OCI-M1 (cell line): Measurements from ENCODE around the gene CA10.

ENCODE experiments used
- DNase-seq: peaks from one replicate; lab custom pipeline; 2025; lab: John Stamatoyannopoulos, UW

CA10 gene

DNA sequence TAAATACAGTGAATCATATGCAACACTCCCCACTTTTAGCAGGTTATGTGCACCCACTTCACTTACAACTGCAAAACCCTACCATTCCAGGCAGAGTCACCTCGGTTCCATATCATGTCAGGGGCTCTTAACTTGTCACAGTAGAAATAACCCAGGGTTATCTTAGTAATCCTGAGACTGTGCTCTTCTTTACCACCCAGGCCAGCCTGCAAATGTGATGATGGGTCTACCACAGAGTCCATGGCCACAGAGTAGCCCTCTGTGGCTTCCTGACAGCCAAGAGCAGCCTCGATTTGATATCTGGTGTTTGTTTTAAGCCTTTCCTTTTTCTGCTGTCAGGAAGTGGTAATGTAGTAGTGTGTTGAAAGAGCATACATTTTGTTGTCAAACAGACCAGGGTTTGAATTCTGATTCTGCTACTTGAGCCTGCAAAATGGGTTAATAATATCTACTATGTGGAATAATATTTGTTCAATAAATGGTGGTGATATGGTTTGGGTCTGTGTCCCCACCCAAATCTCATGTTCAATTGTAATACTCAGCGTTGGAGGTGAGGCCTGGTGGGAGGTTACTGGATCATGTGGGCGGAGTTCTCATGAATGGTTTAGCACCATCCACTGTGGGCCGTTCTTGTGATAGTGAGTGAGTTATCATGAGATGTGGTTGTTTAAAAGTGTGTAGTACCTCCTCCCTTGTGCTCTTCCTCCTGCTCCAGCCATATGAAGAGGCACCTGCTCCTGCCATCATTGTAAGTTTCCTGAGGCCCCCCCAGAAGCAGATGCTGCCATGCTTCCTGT lies 481.6 kb downstream of the CA10 start:
- no peak for DNase-seq

DNA sequence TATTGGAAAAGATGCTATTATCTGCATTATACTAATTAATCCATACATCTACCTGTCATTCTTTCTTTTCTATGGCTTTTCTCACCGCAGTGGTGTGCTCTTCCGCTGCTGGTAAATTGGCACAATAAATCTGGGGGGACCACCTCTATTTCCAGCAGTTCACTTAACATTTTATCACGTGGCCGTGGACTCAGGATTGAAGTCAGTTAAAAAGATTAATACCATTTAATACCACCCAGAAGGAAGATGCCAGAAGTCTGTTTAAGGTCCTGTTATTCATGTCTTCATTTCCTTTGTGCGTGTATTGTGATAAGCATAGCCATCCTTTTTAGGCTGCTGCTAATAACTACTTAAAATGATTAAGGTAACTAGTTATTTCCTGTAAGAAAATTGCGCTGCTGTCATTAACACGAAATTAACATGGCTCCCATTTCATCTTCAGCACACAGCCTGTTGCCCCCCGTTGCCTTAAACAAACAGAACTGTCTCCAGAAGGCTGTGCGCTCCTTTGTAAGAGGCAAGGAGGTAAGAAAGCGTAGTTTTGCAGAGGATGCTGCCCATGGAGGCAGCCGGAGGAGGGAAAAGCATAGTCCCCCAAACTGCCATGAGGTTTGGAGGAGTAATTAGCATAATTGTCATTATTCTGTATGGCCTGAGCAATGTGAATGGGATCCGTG lies 483.8 kb downstream of the CA10 start:
- no peak for DNase-seq

DNA sequence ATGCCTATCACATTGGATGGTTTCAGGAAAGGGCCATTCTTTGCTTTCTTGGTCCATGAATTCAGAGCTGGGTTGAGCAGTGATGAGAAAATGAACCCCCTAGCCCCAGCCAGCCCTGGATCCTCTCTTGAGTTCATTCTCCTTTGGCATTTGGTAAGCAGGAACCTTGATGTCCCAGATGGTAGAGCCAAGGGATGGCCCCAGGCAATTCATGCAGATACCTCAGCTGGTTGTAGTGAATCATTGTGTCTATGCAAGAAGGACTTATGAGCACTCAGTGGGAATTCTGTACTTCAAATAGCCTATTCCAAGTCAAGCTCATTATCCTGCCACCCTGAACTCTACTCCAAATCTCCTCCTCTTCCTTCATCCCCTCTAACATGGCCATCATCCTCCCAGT lies 485.4 kb downstream of the CA10 start:
- no peak for DNase-seq

DNA sequence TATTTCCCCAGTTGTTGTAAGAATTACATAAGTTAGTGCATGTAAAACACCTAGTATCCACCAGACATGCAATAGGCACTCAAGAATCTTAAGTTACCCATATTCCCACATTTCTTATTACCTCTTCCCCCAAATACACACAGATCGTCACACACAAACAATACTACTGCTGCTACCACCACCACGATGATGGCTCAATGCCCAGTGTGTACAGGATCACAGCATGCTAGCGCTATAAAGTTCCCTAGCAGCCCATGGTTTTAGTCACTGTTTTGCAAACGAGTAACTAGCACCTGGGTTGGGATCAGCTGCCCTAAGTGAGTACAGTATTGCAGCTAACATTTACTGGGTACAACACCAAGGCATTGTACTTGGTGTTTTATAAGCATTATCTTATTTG lies 486.4 kb downstream of the CA10 start:
- no peak for DNase-seq

DNA sequence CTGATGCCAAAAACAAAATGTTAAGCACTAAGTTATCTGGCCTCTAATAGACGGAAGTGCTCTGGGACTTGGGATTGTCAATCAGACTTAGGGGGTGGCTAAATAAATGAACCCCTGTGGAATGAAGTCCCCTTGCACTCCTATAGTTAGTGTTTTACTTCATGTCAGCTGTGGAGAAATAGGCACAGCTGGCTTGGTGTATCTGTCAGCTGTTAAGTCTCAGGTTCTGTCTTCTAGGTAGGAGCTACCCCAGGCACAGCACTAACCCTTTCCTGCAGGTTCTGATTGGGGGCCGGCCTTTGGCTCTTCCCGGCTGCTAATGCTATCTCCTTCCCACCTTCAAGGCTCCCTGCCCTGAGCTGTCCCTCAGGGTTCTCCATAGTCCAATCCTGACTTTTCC lies 487.6 kb downstream of the CA10 start:
- DNase-seq: no peak

DNA sequence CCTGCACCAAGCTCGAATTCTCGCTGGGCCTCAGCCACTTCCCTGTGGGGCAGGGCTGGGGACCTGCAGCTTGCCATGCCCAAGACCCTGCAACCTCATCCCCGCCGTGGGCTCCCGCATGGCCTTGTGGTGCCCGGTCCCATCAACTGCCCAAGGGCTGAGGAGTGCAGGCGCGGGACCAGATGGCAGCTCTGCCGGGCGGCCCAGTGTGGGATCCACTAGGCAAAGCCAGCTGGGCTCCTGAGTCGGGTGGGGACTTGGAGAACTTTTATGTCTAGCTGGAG lies 489.6 kb downstream of the CA10 start:
- DNase-seq: no peak

DNA sequence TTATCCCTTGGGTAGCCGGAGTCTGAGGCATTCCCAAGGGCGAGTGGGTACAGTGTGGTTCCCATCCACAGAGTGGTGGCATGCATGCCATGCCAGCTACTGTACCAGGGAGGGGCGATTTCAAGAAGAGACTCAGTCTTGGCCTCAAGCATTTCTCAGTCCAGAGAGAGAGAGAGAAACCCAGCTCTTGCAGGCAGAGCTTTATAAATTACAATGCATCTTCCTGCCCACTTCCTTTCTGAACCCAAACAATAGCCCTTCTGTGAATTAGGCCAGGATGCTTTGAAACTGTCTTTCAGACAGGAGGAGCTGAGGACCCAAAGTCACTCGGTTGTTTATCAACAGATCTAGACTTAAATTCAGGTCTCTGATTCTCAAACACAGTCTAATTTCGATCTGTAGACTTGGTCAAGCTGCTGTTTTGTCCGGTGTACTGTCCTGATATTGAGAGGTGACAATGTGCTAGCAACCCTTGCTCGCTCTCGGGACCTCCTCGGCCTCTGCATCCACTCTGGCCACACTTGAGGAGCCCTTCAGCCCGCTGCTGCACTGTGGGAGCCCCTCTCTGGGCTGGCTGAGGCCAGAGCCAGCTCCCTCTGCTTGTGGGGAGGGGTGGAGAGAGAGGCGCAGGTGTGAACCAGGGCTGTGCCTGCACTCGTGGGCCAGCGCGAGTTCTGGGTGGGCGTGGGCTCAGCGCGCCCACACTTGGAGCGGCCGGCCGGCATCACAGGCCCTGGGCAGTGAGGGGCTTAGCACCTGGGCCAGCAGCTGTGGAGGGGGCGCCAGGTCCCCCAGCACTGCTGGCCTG lies 490.2 kb downstream of the CA10 start:
- DNase-seq: no peak

DNA sequence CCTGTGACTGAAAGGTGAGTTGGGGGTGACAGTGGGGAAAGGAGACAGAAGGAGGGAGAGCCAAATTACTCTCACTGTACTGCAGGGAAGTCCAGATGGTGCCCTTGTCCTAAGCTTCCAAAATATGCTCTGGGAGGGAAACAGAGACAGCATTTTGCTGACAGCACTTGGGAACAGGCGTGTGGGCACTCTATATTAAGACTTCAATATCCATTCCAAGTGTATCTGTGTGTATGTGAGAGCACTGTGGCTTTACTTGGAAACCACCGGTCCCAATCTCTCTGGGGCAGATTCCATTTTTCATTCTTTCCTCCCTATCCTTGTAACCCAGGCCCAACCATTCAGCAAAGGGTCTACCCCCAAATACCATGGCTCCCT lies 490.8 kb downstream of the CA10 start:
- no peak for DNase-seq

DNA sequence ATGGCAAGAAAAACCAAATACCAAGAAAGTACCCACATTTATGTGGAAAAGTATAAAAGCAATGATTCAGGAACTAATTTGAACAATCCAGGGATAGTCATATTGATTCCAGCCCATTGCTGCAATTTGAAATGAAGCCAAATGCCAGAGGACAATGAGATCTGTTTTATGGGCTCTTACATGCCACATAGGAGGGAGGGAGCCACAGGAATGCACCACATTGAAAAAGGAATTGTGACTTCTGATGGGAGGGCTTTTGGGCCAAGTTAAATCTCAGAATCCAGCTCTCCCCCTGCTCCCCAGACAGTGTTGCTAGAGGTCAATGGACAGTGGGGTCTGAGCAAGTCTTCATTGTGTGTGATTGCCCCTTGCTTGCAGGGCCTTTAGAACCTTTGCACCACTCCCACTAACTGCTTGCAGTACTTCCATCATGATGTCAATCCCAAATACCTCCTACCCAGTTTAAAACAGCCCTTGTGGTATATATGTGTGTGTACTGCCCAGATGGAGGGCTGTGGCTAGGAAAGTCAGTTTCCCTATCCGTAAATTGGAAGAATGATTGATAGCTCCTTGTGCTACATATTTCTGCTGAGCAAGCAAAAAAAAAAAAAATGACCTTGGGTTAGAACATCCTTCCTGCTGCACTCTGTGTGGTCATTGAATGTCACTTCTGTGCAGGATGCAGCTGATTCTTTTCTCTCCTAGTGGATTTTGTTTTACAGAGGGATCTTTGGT lies 491.4 kb downstream of the CA10 start:
- DNase-seq: no peak

DNA sequence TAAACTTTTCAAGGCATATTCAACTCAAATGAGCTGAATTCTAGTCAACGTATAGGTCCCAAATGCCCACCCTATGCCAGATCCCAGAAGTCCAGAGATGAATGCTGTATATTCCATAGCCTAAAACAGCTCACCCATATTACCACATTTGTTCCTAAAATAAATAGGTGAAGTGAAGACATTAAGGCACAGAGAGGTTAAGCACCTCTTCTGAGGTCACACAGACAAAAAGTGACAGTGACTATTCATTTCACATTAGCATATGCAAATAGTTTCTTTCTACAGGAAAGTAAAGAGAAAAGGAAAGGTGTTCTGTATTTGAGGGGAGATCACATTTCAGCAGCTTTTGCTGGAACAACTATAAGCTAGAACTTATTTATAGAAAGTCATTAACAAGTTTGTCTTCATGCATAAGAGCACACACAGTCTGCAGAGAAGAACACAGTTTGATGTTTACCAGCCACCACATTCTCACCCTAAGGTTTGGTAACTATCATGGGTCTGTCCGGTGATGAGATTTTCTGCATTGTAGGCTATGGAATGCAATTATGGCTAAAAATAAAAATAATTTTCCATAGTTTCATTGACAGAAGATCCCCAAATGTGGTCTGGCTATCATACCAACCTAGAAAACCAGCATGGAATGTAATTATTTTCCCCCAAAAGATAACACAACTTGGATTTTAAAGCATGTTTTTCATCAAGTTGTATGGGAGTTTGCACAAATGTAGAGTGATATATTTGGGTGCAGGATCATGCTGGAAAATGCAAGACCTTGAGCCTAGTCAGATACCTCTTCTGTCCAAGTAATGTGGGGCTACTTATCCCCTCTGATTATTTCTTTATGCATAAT lies 496.1 kb downstream of the CA10 start:
- no peak for DNase-seq

DNA sequence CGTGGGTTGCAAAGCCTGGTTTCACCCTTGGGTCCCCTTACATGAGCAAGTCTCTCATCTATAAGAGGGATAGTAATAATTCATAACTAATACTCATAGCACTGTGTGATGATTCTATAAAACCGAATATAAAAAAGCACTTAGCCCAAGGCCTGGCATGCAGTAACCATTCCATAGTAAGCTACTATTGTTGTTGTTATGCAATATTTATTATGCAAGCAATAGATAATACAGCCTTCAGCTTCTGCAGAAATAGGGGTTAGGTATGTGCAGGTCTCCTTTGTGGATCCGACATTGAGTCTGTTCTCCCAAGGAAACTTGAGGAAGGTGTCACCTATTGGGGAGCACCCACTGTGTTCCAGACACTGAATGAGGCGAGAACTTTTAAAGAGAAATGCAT lies 497.1 kb downstream of the CA10 start:
- no peak for DNase-seq

DNA sequence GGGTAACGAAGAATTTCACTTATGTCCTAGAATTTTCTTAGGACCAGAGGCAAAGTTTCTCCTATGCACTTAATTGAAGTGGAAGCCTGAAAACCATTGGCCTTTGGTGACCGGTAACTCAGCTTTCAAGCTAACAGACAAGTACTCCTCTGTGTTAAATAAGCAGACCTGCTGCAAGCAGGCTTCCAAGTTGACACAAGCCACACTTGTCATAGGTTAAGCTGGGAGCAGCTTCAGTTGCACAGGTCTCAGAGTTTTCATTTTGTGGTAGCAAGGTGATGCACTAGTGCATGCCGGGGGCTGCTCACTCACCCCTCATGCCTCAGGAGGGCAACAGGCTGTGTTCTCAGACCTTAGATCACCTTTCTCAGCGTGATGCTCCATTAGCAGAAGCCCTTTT lies 498.2 kb downstream of the CA10 start:
- no peak for DNase-seq

DNA sequence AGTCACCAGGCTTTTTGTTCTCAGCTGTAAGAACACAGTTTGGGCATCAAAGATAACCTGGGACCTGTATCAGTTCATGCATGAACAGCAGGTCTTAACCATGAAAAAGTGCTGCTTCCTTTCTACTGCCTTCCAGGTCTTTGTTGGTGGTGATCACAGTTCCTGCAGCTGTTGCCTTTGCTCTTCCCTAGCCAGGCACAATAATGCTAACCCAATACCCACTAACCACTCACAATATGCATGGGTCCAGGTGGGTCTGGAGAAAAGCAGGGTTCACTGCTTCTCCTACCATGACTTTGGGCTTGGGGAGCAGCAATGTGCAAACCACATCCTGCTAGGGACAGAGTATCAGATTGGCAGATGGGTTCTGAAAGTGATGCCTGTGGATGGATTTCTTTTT lies 501.3 kb downstream of the CA10 start:
- DNase-seq: no peak

DNA sequence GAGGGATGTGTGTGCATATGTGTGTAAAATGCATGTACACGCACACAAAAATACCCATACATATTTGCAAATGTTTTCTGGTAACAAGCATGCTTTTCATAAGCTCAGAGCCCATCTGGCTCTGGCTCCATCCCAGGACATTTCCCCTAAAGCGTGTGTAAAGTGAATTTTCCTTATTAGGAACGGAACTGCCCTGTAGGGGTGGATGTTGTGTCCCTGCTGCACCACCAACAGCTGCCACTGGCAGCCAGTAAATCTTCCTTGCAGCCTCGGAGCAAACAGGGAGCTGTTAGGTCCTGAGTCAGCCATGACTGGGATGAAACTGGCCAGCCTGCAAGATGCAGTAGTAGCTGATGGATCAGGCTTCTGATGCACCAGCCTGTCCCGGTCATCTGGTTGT lies 504.6 kb downstream of the CA10 start:
- no peak for DNase-seq

DNA sequence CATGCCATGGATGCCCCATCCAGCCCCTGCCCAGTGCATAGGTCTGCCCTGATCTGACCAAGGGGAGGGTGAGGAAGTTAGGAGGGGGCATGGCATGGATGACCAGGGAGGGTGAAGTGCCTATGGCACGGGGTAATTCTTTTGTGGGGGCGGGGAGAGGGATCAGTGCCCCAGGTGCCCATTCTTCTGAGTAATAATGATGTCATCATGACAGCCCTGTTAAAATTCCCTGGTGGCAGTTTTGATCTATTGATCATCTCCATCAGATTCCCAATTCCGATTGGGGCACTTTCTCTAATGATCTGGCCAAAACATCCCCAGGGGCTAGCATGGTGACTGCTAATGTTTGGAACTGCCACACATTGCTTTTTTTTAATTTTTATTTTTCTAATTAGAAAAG lies 506.0 kb downstream of the CA10 start:
- DNase-seq: no peak

DNA sequence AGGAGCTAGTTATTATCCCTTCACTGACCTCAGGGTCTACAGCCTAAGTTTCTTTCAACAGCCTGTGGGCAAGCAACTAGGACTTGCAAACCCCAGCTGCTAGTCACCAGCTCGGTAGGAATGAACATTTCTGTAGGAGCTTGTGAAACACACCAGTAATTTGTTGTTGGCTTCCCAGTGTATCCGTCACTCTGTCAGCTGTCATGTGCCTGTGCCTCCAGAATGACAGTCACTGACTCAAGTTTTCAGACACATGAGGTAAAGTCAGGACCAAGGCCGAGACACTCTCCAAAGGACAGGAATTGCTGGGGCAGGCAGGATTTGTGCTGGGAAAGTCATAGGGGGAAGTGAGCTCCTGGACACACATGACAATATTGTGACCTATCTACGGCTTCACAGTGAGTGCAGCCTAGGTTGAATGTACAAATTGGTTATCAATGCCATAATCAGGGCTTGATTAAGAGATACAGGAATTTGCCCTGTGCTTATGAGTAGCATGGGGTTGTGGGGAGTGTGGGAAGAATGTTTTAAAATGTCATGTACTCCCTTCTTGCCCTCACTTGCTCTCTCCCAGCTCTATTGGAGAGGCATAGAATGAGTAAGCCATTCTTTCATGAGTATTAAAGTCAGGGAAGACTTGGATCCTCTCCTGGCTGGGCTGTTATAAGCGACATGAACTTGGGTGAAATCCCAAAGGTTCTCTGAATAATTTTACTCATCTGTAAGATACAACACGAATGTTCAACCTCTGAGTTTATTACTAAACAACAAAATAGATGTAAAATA lies 506.8 kb downstream of the CA10 start:
- DNase-seq: no peak

DNA sequence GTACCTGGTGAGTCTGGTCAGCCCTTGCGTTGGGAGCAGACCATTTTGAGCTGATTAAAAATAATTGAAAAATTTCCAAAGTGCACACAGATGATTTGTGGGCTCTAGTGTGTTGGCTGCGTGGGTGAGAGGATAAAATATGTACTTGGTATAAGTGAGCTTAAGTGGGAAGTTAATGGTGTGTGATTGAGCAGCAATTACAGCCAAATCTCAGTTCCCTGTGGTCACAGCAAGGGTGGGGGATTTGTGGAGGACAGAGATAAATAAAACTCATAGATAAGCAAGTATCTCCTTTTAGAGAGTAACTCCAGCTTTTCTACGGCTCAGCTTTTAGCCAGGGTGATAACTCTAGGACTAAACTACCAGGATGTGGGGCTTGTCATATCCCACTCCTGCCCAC lies 507.7 kb downstream of the CA10 start:
- no peak for DNase-seq

DNA sequence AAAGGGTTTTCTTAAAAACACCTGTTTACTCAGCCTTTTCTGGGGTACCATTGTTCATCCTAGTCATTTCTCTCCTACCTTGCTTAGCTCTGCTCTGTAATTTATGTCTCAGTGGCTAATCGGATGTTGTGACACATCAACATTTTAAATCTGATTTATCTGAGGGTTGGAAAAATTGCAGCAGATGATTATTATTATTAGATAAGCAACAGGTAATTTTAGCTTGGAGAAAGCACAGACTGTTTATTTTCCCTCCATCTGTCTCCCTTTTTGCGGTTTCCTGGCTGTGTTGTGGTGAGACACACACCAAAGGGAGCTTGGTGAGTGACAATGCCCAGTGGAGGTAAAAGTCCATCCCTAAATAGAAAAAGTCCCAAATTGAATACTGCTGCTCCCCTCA lies 508.3 kb downstream of the CA10 start:
- no peak for DNase-seq

DNA sequence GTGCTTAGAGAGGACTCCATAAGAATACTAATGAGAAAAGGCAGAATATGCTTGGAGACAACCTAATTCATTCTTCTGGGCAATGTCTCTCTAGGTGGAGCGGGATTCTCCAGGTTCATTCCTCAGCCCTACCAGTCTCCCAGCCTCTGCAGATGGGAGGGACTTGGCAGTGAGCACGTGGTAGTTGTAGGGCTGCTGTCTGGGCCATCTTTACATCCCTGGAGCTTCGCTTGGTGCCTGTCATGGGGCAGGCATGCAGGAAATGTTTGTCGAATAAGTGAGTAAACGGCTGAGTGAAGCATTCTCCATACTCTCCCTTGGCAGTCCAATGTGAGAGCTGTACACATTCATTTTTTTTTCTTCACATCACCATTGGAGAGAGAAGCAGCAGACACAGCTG lies 510.7 kb downstream of the CA10 start:
- DNase-seq: no peak

DNA sequence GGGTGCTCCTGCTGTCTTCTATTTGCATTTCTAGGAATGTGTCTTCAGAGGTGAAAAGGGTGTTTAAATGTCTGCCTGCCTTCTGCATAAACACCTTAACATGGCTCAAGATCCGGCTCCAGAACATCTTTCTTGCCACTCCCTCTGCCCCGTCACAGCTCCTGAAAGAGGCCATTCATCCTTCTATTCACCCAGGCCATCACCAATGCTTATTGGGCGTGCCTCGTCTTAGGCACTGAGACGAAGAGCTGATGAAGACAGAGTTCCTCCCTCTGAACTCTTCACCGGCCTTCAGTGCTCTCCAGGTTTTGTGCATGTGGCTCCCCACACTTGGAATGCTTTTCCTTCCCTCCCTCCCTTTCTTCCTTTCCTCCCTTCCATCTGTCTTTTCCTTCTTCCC lies 511.4 kb downstream of the CA10 start:
- no peak for DNase-seq

DNA sequence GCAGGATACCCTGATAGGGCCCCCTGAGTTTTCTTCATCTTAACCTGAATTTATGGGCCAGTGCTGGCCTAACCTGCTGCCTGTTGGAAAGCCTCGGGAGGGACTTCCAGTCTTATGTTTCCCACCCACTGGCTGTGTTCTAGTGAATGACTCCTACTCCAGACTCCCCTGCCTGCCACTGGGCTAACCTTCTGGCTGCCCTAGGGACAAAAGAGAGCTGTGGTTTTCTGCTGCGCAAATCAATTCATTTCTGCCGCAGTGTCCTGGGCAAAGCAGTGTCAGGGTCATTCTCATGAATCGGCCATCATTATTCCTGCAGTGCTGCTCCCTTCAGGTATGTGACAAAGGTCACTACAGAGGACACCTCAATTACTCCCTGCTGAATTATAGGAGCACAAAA lies 512.0 kb downstream of the CA10 start:
- no peak for DNase-seq
